Measurements from ENCODE around the gene TAOK1. TPM values are rescaled to one million over a fixed set of nuclear protein-coding genes. Genes with fewer than 3 reads are reported as not detected.
A peak's percentile ranks its signal among the peaks of the same experiment; 100 is the strongest.

The TAOK1 gene
- total RNA-seq, 1 donor from 2014 or later: 54.0 TPM

DNA sequence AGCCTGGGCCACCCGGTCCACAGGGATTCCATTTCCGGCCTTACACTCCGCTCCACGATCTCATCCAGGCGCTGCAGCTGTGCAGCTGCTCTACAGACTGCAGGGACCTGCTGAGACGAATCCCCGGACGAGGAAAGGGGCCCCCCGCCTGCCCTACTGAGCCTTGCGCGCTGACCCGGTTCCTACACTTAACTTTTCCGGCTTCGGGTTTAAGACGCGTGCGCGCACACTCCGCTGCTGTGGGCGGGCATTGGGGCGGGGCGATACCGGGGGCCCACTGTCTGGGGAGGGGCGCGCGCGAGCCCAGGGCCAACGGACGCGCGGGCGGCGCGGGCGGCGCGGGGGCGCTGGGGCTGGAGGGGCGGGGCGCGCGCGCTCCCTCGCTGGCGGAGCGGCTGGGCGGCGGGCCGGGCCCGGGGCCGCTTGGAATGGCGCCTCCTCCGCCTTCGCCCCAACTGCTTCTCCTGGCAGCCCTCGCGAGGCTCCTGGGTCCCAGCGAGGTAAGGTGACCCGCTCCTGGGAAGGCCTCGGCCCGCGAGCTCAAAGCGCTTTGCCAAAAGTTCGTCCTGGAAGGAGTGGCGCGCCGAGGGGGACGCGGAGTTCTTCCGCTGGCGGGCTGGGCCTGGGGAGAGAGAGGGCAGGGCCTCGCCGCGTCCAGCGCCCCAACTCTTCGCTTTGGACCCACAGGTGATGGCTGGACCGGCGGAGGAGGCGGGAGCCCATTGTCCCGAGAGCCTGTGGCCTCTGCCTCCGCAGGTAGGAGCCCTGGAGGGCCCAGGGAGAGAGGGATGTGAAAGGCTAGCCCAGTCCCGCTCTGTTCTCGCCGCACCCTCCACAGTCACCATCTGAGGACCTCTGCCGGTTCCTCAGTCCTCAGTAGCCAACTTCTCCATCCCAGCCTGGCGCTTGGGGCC, 178.4 kb downstream of the TAOK1 start, which contains the start of gene TP53I13:
Gene TP53I13, plus strand, starts transcription at position 371 of the 914 bp plus-strand sequence. Its CDS starts 58 bp downstream, at position 429.
- DNase-seq (ENCODE audit: low read depth, low spot score): no peak

DNA sequence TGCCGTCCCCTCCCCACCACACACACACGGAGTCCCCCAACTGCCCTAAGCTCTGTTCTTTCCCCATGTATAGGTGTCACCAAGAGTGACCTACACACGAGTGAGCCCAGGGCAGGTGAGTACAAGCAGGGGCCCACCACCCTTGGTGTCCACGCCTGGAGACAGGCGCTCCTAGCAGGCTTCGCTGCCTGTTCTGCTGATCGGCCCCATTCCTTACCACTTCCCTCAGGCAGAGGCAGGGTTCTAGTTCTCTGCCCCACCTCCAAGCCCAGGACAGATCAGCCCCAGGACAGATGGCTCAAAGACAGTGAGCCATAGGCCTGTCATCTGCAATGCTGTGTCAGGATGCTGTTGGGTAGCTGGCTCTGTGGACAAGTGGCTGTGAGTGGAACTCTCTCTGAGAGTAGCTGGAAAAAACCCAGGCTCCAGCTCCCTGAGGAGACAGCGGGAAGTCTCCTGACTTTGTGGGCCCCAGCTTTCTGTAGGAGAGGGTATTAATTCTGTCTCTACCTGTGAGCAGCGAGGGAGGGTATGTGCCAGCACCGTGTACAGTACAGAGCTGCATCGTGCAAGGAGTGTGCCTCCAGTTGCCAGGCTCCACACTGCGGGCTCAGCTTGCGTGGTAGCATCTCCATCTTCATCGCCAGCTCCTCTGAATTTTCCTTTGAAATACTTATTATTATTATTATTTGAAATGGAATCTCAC, 179.2 kb downstream of the TAOK1 start:
- DNase-seq (ENCODE audit: low read depth, low spot score): no peak

DNA sequence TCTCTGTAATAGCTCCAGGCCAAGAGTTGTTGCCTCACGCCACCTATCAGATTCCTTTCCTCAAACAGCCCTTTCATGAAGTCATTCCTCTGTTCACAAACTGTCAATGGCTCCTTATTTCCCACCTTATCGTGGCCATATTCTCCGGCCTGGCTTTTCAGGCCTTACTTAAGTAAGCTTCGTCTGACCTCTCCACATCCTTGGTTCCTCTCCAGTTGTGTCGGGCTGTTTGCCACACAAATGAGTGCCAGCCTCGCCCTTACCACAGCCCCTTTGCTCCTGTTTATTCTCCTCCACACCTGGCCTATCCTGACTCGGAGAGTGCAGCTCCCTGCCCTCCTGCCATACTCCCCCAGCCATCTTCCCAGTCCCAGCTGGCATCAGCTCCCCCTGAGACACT, 180.4 kb downstream of the TAOK1 start:
- no peak for DNase-seq (ENCODE audit: low read depth, low spot score)

DNA sequence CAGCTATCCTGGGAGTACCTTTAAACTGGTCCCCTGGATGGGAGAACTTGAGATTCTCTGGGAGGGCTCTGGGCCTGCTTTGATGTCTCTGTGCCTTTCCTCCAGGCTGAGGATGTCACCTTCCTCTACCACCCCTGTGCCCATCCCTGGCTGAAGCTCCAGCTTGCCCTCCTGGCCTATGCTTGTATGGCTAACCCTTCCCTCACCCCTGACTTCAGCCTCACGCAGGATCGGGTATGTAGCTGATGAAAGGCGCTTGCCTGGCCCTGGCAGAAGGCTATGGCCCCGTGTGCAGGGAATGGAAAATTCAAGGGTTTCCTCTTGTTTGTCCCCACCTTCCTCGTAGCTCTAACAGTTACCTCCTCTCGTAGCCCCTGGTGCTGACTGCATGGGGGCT, 181.3 kb downstream of the TAOK1 start:
- no peak for DNase-seq (ENCODE audit: low read depth, low spot score)

DNA sequence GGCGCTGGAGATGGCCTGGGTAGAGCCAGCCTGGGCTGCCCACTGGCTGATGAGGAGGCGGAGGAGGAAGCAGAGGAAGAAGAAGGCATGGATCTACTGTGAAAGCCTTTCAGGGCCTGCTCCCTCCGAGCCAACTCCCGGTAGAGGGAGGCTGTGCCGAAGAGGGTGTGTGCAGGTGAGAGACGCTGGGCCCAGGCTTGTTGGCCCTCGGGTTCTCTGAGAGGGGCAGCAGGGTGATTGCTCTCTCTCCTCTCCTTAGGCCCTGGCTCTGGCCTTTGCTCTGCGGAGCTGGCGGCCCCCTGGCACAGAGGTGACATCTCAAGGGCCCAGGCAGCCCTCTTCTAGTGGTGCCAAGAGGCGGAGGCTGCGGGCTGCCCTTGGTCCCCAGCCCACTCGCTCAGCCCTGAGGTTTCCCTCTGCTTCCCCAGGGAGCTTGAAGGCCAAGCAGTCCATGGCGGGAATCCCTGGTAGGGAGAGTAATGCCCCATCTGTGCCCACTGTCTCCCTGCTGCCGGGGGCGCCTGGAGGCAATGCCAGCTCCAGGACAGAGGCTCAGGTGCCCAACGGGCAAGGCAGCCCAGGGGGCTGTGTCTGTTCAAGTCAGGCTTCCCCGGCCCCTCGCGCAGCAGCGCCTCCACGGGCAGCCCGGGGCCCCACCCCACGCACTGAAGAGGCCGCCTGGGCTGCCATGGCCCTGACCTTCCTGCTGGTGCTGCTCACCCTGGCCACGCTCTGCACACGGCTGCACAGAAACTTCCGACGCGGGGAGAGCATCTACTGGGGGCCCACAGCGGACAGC, 181.9 kb downstream of the TAOK1 start:
- DNase-seq (ENCODE audit: low read depth, low spot score): no peak

DNA sequence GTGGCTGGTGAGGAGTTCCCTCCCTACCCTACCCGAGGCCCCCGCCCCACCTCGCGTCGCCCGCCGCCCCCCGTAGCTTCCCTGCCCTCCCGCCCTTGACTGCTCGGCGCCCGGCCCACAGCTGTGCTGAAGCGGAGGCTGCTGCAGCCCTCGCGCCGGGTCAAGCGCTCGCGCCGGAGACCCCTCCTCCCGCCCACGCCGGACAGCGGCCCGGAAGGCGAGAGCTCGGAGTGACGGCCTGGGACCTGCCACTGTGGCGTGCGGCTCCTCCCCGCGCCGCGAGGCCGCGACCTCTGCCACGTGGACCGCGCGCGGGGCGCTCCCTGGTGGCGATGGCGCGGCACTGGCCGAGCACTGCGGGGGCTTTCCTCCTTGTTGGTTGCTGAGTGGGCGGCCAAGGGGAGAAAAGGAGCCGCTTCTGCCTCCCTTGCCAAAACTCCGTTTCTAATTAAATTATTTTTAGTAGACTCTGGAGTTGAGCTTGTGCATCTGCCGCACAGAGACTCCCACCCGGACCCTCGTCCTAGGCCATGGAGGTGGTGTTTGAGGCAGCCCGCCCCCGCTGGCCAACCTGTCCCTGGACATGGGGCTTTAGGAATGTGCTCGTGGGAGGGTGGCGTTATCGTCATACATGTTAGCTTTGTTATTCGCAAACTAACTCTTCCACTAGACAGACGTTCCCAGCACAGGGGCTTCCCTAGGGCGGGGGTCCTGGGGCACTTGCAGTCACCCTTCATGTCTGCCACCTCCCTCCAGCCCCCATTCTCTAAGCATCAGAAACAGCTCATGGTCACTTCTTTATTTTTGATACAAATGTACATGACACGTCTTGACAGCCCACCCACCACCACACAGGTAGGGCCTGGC, 182.8 kb downstream of the TAOK1 start:
- no peak for DNase-seq (ENCODE audit: low read depth, low spot score)

DNA sequence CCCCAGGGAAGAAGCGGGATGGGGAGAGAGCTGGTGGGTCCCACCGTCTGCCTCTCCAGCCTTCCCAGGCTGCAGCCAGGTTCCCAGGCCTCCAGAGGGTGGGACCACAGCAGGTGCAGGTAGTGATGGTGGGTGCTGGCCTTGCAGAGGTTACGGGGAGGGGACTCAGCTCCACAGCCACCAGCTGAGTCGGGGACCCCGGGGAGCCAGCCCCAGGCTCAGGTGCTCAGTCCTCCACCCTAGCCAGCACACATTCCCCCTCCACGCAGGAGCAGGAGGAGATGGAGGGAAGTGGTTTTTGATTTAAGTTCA, 183.4 kb downstream of the TAOK1 start:
- no peak for DNase-seq (ENCODE audit: low read depth, low spot score)

DNA sequence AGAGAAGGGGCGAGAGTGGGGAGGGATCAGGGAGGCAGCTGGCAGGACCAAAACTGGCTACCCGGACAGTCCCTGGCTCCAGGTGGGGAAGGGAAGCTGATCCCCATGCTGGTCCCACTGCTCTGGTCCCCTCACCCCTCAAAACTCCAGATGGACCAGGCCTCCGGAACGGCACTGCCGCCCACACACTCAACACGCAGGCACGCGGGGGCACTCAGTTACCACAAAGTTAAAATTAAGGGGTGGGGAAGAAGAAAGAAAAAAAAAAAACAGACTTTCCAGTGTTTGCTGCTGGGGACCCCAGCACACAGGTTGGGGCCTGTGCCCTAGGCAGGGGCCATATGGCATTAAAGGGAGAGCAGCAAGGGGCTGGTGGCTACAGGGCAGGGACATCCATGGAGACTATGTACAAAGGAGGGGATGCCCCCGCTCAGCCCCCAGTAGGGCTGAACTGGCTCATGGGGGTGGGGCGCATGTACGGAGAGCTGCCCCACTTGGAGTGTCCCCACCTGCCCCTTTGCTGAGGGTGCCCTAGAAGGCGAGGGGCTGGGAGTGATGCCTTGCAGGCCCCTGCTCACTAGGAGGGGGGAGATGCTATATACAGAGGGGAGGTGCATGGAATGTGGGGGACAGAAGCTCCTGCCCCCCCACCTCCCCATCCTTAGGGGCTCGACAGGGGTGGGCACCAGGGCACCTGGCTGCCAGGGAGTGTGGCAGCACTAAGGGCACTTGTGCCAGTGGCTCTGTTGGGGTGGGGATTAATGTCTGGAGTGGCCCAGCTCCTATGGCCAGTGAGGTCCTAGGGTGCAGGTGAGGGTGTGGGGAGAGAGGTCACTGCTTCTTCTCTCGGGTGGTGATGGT, 183.9 kb downstream of the TAOK1 start:
- DNase-seq (ENCODE audit: low read depth, low spot score): no peak

DNA sequence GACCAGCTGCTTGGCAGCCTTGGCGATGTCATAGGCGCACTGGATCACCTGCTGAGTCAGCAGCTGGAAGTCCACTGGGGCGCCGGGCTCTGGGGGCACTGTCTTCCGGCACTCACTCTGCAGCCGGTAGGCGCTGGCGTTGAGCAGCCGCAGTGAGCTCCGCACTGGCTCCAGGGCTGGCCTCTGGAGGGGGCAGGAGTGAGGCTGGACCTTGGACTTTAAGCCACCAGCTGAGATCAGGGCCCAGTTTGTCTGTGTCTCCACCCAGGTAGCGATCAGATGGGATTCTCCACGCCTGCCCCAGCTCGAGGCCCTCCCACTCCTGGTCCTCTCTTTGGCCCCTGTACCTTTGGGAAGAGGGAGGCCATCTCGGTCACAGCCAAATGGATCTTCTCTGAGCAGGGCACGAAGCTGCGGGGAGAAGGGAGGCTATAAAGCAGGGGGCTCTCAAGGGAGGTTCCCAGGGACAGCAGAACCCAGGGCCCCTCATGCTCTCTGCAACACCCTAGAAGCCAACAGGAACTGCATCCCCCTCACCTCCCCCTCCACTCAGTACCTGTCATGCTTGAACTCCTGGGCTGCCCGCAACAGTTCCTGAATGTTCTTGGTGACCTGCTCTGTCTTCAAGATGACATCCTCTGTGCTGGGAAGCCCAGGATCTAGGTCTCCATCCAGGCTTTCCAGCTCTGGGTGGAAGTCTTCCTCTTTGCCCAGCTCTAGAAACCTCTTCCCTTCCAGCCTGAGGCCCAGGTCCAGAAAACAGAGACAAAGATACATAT, 184.8 kb downstream of the TAOK1 start:
- DNase-seq (ENCODE audit: low read depth, low spot score): no peak

DNA sequence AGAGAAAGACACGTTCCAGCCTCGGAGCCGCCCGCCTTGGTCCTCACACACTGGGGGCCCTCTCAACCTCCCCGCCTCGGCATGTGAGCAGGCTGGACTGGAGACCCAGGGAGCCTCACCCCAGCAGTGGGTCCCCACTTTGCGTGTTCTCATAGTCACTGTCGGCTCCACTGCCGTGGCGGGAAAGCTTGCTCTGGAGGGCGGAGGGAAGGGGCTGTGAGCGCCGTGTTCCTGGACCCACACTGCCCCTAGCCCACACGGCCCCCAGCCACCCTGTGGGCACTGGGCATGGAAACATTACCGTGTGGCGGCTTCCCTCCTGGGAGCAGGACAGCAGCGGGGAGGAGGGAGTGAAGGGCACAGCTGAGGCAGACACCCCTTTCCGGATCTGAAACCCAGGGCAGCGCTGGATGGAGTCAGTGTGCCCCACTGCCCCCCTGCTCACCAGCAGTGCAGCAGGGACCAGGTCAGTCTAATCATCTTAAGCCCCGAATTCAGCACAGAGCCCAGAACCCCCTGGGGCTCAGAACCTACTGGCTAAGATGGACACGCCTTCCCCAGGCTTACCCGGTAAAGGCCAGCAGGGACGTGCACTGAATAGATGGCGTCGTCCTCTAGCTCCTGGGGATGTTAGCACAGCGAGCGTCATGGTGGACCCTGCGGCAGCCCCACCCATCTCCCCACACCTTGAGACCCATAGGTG, 185.5 kb downstream of the TAOK1 start:
- no peak for DNase-seq (ENCODE audit: low read depth, low spot score)

DNA sequence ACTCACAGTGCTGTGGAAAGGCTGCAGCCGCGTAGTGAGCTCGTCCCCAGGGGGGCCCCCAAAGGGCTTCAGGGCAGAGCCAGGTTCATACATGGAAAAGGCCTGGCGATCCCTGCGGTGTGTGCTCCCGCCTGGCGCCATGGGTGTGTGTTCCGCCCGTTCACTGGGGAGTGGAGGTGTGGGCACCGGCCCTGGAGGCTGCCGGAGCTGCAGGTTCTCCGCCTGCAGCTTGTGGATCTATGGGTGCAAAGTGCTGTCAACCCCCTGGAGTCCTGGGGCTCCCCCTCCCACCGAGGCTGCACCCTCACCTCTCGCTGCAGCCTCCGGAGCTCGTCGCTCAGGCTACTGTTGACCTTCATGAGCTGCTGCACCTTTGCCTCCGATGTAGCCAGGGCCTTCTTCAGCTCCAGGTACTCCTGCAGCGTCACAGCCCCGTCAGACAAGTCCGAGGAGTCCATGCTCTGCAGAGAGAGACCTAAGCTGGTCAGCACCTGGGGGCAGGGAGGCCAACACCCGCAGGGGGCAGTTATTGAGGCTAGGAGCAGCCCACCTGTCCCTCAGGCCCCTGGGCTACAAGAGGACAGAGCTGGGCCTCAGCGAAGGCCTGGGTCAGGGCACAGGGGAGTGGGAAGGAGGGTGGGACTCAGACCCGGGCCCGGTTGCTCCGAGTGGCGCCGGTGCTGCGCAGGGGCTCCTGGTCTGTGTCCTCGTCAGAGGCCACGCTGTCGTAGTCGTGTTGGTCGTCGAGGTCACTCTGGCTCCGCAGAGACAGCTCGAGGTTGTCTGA, 186.2 kb downstream of the TAOK1 start:
- no peak for DNase-seq (ENCODE audit: low read depth, low spot score)

DNA sequence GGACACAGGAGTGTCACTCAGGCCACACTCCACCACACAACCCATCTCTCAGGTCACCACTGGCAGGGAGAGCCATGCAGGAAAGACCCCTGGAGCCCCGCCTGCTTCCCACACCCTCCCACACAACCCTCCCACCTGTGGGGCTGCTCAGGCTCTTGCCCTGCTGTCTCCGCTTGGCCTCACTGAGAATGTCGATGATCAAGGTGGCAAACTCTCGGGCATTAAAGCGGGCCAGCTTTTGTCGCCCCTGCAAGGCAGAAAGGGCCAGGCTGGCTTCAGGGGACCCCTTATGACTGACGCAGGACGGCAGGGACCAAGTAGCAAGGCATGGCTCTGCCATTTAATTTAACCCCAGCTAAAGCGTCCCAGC, 186.8 kb downstream of the TAOK1 start:
- DNase-seq (ENCODE audit: low read depth, low spot score): no peak

DNA sequence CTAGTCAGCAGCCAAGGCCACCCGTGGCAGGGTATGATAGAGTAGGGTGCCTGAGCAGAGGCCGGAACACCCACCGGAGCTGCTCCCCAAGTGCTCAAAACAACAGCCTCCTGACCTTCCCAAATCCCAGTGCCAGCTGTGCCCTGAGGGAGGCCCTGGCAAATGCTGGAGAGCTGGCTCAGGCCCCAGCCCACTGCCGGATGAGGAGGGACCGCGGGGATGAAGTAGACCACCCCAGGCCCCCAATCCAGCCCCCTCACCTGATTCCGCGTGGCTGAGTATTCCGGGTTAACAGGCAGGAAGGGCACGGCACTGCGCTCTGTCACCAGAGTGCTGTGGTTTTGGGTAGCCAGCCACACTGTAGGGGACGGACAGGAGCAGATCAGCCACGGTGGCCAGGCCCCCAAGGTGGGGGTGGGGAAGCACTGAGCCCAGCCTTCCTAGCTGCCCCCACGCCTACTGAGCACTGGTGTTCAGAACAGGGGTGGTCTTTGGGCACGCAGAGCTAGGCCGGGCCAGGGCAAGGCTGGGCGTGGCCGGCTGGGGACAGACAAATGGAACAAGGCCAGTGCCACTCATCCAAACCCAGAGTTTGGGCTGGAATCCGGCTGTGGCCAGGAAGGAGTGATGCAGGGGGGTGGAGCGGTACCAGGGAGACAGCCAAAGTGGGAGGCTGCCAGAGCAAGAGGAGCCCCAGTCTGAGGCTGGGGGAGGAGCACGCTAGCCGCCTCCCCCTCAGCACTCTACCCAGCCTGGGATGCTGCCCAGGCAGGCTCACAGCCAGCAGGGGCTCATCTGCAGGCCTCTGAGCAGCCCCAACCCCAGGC, 187.4 kb downstream of the TAOK1 start:
- DNase-seq (ENCODE audit: low read depth, low spot score): no peak

DNA sequence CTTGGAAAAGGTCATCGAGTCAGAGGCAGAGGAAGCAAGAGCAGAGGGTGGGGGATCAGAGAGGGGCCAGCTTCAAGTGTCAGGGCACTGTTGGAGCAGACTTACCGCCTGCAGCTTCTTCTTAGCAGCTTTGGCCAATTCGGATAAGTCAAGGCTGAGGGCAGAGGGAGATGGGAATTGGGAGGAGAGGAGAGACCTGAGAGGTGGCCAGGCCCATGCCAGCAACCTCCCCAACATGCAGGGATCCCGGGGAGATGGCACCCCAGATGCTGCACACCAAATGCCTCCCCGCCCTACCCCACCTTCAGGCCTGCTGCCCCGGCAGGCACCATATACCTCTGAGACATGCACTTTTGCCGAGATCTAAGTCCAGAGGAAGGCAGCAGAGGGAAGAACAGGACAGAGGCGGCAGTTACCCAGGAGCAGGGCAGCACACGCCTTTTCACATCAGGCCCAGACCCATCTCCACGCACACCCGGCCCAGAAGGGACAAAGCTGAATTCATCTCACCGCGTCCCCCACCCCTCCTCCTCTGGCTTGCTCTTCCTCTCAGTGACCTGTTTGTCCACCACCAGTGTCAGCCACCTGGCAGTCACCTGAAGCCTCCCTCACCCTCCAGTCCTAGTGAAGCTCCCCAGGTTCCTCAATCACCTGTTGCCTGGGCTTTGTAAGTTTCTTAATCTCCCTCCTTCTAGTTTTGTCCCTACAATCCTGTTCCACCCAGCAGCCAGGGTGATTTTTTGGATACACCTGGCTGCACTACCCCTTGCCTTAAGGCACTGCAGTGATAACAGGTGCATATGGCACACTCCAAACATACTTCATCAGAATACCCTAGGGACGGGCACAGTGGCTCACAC, 188.7 kb downstream of the TAOK1 start:
- no peak for DNase-seq (ENCODE audit: low read depth, low spot score)

DNA sequence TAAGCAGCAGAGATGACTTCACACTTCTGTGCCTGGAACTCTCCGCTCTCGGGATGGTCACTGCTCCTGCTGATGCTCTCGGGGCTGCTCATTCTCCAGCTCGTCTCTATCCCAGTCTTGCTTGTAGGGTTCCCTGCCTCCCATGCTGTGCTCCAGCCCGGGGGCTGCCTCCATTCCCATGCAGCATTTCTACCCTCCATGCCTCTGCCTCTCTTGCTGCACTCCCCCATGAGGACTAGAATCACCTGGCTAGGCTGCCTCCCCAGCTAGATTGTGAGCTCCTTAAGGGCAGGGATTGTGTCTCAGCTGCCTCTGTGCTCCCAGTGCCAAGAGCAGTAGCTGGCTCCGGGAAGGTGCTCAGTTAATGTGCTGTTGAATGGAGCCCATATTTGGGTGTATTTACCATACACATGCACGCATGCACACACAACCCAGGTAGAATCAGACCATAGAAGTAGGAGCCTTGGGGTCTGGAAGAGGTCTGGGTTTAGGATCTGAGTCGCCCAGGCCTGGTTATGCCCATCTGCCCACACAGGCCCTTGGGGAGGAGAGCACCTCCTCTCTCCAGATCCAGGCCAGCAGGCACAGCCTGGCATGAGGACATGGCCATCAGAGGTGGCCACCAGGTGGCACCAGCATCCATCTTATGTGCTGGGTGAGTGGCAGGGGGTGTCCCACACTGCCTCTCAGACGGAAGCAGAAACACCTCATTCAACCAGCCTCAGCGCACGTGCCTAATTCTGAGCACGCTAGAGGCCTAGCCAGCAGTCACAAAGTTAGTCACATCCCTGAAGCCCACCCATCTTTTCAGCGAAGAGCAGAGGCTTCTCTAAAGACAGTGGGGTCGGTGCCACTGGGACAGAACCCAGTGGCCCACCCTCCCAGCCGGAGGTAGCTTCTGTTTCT, 190.0 kb downstream of the TAOK1 start:
- peak; percentile 49 for DNase-seq (ENCODE audit: low read depth, low spot score)
